ENCODE results near the gene PAX5.

PAX5 gene

DNA sequence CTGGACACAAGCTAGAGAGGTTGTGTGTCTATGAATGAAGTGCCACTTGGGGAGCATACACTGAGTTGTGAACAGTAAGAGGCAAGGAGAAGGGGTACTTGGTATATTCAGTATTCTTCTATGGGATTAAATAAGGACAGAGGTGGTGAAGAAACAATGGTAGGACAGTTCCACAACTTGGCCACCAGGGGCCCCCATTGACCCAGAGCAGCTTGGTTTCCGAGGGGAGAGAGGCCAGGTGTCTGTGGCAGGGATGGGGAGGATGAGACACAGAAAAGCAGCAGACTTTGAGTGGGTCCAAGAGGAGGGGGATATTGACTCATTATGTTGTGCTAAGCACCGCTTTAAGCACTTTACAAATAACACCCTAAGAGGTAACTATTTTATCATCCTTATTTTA lies 240.8 kb downstream of the PAX5 start:
- no peak for DNase-seq

DNA sequence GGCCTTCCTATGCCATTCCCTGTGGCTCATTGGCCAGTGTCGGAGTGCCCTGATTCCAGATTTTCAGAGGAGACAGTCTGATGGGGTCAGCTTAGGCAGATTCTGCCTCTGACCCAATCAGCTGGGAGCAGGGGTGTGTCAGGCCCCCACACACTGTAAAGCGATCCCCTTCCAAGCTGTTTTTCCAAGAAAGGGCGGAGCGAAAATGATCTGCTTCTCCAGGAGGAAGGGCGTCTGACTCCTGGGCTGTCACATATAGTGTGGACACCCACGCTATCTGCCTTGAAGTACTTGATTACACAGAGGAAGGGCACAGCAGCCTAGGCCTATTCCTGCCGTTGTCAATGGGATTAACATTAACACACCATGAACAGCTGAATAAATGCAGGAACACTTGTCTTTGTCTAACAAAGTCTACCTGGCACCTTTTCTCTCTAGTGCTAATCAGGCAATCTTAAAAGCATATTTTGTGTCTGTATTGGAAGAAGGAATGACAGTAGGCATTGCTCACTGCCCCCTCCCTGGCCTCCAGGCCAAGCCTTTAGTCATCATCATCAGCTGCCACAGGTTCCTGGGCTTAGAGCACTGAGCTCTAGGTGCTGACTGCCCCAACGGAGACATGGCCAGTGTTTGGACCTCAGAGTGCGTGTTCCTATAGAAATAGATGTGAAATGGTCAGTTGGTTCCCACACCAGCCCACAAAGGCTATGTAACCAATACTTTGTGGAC lies 242.7 kb downstream of the PAX5 start:
- DNase-seq, result no peak

DNA sequence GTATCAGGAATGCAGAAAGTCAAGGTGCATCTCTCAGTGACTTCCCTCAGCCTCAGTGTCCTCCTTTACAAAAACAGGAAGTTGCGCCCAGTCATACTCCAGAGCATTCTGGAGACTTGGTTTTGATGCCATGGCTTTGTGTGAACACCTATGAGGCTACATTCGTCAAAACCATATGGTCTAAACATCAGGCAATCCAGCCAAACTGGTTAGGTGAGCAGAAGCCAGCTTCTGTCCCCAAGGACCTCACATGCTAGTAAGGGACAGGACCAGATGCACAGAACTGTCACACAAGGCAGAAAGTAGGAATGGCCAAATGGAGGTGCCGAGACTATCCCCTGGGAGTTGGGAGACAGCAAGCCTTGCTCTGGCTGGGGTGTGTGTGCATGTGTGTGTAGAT lies 244.2 kb downstream of the PAX5 start:
- DNase-seq, result no peak

DNA sequence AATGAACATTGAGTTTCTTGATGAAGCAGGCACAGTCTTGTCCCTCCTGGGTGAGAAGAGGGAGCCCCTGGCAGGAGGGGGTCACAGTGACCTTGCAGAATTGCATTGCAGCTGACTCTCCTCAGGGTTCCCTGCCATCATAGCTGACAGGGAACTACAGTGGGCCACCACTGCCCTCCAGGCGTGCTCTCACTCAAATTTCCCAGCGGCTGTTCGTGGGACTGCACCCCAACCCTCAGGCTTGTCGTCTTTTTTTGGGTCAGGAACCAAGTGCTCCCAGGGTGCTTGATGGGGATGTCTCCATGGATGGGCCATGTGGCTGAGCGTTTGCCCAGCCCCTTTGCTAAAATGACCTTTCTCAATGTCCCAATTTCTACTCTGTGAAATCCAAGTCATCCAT lies 245.5 kb downstream of the PAX5 start:
- DNase-seq, result no peak

DNA sequence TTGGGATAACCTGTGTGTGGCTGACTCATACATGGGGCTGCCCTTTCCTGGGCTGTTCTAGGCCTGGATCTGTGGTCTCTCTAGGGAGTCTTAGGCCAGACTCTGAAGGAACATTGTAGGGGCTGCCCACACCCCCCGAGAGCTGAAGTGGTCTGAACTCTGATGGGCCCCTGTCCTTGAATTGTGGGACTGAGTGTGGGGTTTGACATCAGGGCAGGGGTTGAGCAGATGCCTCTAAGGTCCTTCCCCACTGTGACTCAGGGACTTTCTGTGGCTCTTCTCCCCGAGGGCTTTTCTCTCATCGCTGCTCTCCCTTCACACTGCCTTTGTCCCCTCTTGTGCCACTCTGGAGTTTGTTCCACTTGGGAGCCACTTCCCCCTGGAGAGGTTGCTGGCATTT lies 246.4 kb downstream of the PAX5 start:
- DNase-seq, result no peak
